ENCODE results near the gene FSIP1. TPM values are rescaled to one million over a fixed set of nuclear protein-coding genes. Genes with fewer than 3 reads are reported as not detected.

Gene FSIP1
- total and polyA plus RNA-seq, 9 of the 15 experiments (the other 6 are each of a cell fraction or from before 2014, with no cell fraction given): 0.07 to 0.51 (median 0.29) TPM

GRCh38 chr15:39781147-39781966 is 1.3 kb downstream of the FSIP1 start (continued):
- peak; percentile 62; the same call in 1 of the 2 replicates for TF ChIP-seq ZNF407 (IDR thresholded peaks at IDR 0.05; ENCODE audit: low read depth)
- no peak for TF ChIP-seq ESRRA (IDR thresholded peaks at IDR 0.05; ENCODE audit: borderline replicate concordance, low read depth)
- no peak for TF ChIP-seq ZBTB40 (IDR thresholded peaks at IDR 0.05)
- no peak for TF ChIP-seq ZBTB40 (CRISPR knock-in tag; IDR thresholded peaks at IDR 0.05)
- no peak for TF ChIP-seq RUNX1 (IDR thresholded peaks at IDR 0.05; ENCODE audit: low read depth)
- TF ChIP-seq NFATC3 (IDR thresholded peaks at IDR 0.05): no peak
- TF ChIP-seq RBM25 (IDR thresholded peaks at IDR 0.05; ENCODE audit: low read depth, low read length, severe bottlenecking): peak; percentile 72
- no peak for TF ChIP-seq ARNT (IDR thresholded peaks at IDR 0.05)
- peak; percentile 12; the same call in 1 of the 2 replicates for TF ChIP-seq C11orf30 (IDR thresholded peaks at IDR 0.05; ENCODE audit: low read depth)
- TF ChIP-seq MAFG (tag; conservative IDR thresholded peaks at IDR 0.05): peak; percentile 39; the same call in 1 of the 2 replicates

All from K562 (cell line).